ENCODE data around the gene GABBR2. TPM values are rescaled to one million over a fixed set of nuclear protein-coding genes. Genes with fewer than 3 reads are reported as not detected.

GABBR2 gene
- total and polyA plus RNA-seq, 7 experiments from 2014 or later = not detected

DNA sequence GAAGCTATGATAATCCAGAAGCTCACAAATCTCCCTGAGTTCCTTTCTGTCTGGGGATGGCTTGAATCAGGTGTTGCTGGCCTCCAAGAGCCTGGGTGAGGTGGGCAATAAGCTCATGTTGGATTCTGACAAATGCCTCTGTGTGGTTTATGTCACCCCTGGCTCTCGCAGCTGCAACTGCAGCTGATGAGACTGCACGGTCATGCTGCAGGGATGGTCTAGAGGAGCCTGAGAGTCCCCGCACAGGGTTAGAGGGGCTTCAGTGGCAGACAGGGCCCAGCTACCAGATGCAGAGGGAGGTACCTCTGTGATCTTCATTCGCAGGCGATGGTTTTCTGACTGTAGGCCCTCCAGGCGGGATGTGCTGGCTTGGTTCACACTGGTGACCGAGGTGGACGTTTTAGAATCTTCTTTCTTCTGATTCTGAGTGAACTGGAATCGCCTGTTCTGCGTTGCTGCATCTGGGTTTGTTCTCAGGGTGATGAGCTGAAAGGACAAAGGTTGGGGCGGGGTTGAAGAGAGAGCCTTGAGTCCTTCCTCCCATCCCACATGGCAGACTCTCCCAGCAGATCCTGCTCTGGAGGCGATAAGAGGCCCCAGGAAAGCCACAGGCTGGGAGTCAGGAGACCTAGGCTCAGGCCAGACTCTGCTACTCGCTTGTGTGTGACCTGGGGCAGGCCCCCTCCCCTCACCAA, 405.6 kb downstream of the GABBR2 start:
- ATAC-seq = no peak
- intact Hi-C loops (cut with micrococcal nuclease) = no loop called here
- Mint-ChIP-seq H3K27me3 (peaks cover 0 to 7% (median 0%) of the 10 kb centered on the region in 5 donors), H3K4me3 (no peak overlapping the region), H3K9me3 (no peaks in the 10 kb centered on the region), H3K4me1 (no peaks in the 10 kb centered on the region), H3K27ac (no peak overlapping the region), H3K36me3 (no peaks in the 10 kb centered on the region)
- Histone ChIP-seq H3K36me3 (ENCODE audit: control insufficient read depth in 2 of 3, insufficient read depth in 3 of 3, low read length in 3 of 3) (no peaks in the 10 kb centered on the region), H3K4me3 (ENCODE audit: low read length) (no peak overlapping the region), H3K4me1 (ENCODE audit: control insufficient read depth in 2 of 2, insufficient read depth in 2 of 2, low read length in 2 of 2) (no peaks in the 10 kb centered on the region), H3K27me3 (ENCODE audit: control insufficient read depth in 2 of 2, insufficient read depth in 2 of 2, low read length in 2 of 2) (no peaks in the 10 kb centered on the region), H3K9me3 (ENCODE audit: control insufficient read depth in 2 of 3, low read length in 3 of 3) (no peaks in the 10 kb centered on the region), H3K27ac (ENCODE audit: low read depth, low read length) (no peak overlapping the region)
- ChIA-PET POLR2A (no interaction called here), CTCF (no interaction called here)
- no peak for DNase-seq

- POLR2A ChIA-PET = no interaction called here
- Histone ChIP-seq H3K9me3 (ENCODE audit: control insufficient read depth in 2 of 3, low read length in 3 of 3) (no peaks in the 10 kb centered on the region), H3K4me3 (ENCODE audit: low read length) (no peak overlapping the region), H3K27ac (ENCODE audit: low read depth, low read length) (no peak overlapping the region), H3K36me3 (ENCODE audit: control insufficient read depth in 2 of 3, insufficient read depth in 3 of 3, low read length in 3 of 3) (no peaks in the 10 kb centered on the region), H3K4me1 (ENCODE audit: control insufficient read depth in 2 of 2, insufficient read depth in 2 of 2, low read length in 2 of 2) (no peaks in the 10 kb centered on the region), H3K27me3 (ENCODE audit: control insufficient read depth in 2 of 2, insufficient read depth in 2 of 2, low read length in 2 of 2) (no peaks in the 10 kb centered on the region)
- Mint-ChIP-seq H3K4me3 (no peak overlapping the region), H3K27me3 (peaks cover 0 to 9% (median 0%) of the 10 kb centered on the region in 5 donors), H3K4me1 (no peaks in the 10 kb centered on the region), H3K27ac (no peak overlapping the region), H3K9me3 (no peaks in the 10 kb centered on the region), H3K36me3 (no peaks in the 10 kb centered on the region)
- ATAC-seq (no peak), DNase-seq (no peak)
- intact Hi-C loops (cut with micrococcal nuclease) = no loop called here
- CTCF ChIA-PET = no interaction called here
Measured at GRCh38 chr9:98302150-98302549, 406.6 kb downstream of the GABBR2 start.

DNA sequence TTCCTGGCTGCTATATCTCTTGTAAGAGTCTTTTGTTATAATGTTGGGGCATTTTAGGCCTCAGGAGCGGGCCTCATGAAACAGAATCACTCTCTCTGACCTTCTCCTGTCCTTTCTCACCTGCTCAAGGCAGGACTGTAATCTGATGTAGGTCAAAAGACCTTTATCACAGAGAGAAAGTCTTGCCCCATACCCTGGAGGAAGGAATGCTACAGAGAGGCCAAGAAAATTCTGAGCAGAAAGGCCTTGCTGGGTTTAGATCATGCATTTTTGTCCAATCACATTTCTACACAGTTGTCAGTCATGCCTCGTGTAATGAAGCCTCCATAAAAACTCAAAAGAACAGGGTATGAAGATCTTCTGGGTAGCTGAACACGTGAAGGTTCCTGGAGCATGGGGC, 408.1 kb downstream of the GABBR2 start:
- Histone ChIP-seq H3K27me3 (ENCODE audit: control insufficient read depth in 2 of 2, insufficient read depth in 2 of 2, low read length in 2 of 2) (no peaks in the 10 kb centered on the region), H3K27ac (ENCODE audit: low read depth, low read length) (no peak overlapping the region), H3K36me3 (ENCODE audit: control insufficient read depth in 2 of 3, insufficient read depth in 3 of 3, low read length in 3 of 3) (no peaks in the 10 kb centered on the region), H3K9me3 (ENCODE audit: control insufficient read depth in 2 of 3, low read length in 3 of 3) (no peaks in the 10 kb centered on the region), H3K4me3 (ENCODE audit: low read length) (no peak overlapping the region), H3K4me1 (ENCODE audit: control insufficient read depth in 2 of 2, insufficient read depth in 2 of 2, low read length in 2 of 2) (no peaks in the 10 kb centered on the region)
- no peak overlapping the region for H3K27ac Mint-ChIP-seq
- ATAC-seq = no peak
- ChIA-PET CTCF (no interaction called here), POLR2A (no interaction called here)
- no peaks in the 10 kb centered on the region for H3K4me1 Mint-ChIP-seq
- no peaks in the 10 kb centered on the region for H3K36me3 Mint-ChIP-seq
- intact Hi-C loops (cut with micrococcal nuclease) = no loop called here
- no peaks in the 10 kb centered on the region for H3K9me3 Mint-ChIP-seq
- peaks cover 0 to 10% (median 0%) of the 10 kb centered on the region in 5 donors for H3K27me3 Mint-ChIP-seq
- H3K4me3 Mint-ChIP-seq = no peak overlapping the region
- no peak for DNase-seq

DNA sequence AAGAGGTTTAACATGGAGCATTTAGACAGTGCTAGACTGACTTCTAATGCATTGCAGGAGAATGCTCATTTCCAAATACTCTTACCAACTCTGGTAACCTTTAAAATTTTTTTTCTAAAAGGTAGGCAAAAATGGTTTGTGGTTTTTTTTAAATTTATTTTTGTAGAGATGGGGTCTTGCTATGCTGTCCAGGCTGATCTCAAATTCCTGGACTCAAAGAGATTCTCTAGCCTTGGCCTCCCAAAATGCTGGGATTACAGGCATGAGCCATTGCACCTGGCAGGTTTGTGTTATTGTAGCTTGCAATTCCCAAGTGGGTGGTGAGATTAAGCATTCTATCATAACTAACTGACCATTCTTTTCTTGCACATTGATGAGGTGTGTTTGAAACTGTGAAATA, 410.3 kb downstream of the GABBR2 start:
- intact Hi-C loops (cut with micrococcal nuclease) = no loop called here
- H3K36me3 Mint-ChIP-seq = no peaks in the 10 kb centered on the region
- POLR2A ChIA-PET = no interaction called here
- H3K9me3 Mint-ChIP-seq = no peaks in the 10 kb centered on the region
- peaks cover 0 to 15% (median 0%) of the 10 kb centered on the region in 5 donors for H3K27me3 Mint-ChIP-seq
- no peaks in the 10 kb centered on the region for H3K27me3 ChIP-seq (ENCODE audit: control insufficient read depth in 2 of 2, insufficient read depth in 2 of 2, low read length in 2 of 2)
- H3K36me3 ChIP-seq (ENCODE audit: control insufficient read depth in 2 of 3, insufficient read depth in 3 of 3, low read length in 3 of 3) = no peaks in the 10 kb centered on the region
- no peak overlapping the region for H3K4me3 ChIP-seq (ENCODE audit: low read length)
- no peak overlapping the region for H3K27ac Mint-ChIP-seq
- no peaks in the 10 kb centered on the region for H3K4me1 ChIP-seq (ENCODE audit: control insufficient read depth in 2 of 2, insufficient read depth in 2 of 2, low read length in 2 of 2)
- DNase-seq (no peak), ATAC-seq (no peak)
- no peaks in the 10 kb centered on the region for H3K9me3 ChIP-seq (ENCODE audit: control insufficient read depth in 2 of 3, low read length in 3 of 3)
- CTCF ChIA-PET = no interaction called here
- H3K4me3 Mint-ChIP-seq = no peak overlapping the region
- H3K4me1 Mint-ChIP-seq = no peaks in the 10 kb centered on the region
- no peak overlapping the region for H3K27ac ChIP-seq (ENCODE audit: low read depth, low read length)

DNA sequence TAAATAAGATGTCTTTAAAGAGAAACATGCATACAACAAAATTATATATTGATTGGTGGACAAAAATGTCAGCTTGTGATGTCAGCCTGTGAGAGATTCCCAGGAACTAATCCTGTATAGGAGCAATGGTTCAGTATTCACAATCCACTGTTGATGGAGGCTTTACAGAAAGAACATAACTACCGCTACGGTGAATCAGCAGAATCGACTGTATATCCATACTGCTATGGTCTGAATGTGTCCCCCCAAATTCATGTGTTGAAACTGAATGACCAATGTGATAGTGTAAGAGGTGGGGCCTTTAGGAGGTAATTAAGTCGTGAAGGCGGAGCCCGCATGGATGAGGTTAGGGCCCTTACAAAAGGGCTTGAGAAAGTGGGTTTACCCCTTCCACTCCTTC, 412.9 kb downstream of the GABBR2 start:
- no peaks in the 10 kb centered on the region for H3K9me3 ChIP-seq (ENCODE audit: control insufficient read depth in 2 of 3, low read length in 3 of 3)
- no peaks in the 10 kb centered on the region for H3K9me3 Mint-ChIP-seq
- POLR2A ChIA-PET = no interaction called here

DNA sequence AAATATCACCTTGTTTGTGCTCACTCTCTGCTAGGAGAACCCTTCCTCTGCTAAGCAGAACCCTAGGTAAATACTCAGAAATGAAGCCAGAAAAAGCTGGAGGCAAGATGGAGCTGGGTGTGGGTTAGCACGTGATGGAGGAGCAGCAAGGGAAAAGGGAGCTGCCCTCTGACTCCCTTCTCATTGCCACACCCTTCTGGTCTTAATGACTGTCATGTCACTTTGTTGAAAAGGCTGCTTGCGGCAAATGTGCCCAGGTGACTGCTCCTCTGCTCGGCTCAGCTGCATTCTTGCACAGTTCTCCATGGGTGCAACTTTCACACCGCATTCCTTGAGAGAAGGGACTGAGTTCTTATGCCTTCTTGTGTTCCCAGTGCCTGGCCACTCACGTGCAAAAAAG, 416.9 kb downstream of the GABBR2 start:
- Histone ChIP-seq H3K4me3 (ENCODE audit: low read length) (no peak overlapping the region), H3K9me3 (ENCODE audit: control insufficient read depth in 2 of 3, low read length in 3 of 3) (no peaks in the 10 kb centered on the region), H3K36me3 (ENCODE audit: control insufficient read depth in 2 of 3, insufficient read depth in 3 of 3, low read length in 3 of 3) (no peaks in the 10 kb centered on the region), H3K4me1 (ENCODE audit: control insufficient read depth in 2 of 2, insufficient read depth in 2 of 2, low read length in 2 of 2) (no peaks in the 10 kb centered on the region), H3K27ac (ENCODE audit: low read depth, low read length) (no peak overlapping the region), H3K27me3 (ENCODE audit: control insufficient read depth in 2 of 2, insufficient read depth in 2 of 2, low read length in 2 of 2) (no peaks in the 10 kb centered on the region)
- H3K27me3 Mint-ChIP-seq = peaks cover 0 to 18% (median 0%) of the 10 kb centered on the region in 5 donors
- no peak for DNase-seq
- H3K36me3 Mint-ChIP-seq = no peaks in the 10 kb centered on the region
- H3K4me3 Mint-ChIP-seq = no peak overlapping the region
- no peak for ATAC-seq
- ChIA-PET CTCF (no interaction called here), POLR2A (no interaction called here)
- intact Hi-C loops (cut with micrococcal nuclease) = no loop called here
- no peak overlapping the region for H3K27ac Mint-ChIP-seq
- no peaks in the 10 kb centered on the region for H3K4me1 Mint-ChIP-seq
- H3K9me3 Mint-ChIP-seq = no peaks in the 10 kb centered on the region

More for the DNA sequence above, 412.9 kb downstream of the GABBR2 start:
- H3K27me3 Mint-ChIP-seq = peaks cover 0 to 22% (median 0%) of the 10 kb centered on the region in 5 donors
- Histone ChIP-seq H3K4me3 (ENCODE audit: low read length) (no peak overlapping the region), H3K27me3 (ENCODE audit: control insufficient read depth in 2 of 2, insufficient read depth in 2 of 2, low read length in 2 of 2) (no peaks in the 10 kb centered on the region), H3K36me3 (ENCODE audit: control insufficient read depth in 2 of 3, insufficient read depth in 3 of 3, low read length in 3 of 3) (no peaks in the 10 kb centered on the region), H3K27ac (ENCODE audit: low read depth, low read length) (no peak overlapping the region), H3K4me1 (ENCODE audit: control insufficient read depth in 2 of 2, insufficient read depth in 2 of 2, low read length in 2 of 2) (no peaks in the 10 kb centered on the region)
- no peak overlapping the region for H3K4me3 Mint-ChIP-seq
- H3K4me1 Mint-ChIP-seq = no peaks in the 10 kb centered on the region
- no peaks in the 10 kb centered on the region for H3K36me3 Mint-ChIP-seq
- CTCF ChIA-PET = no interaction called here
- intact Hi-C loops (cut with micrococcal nuclease) = no loop called here
- ATAC-seq = no peak
- H3K27ac Mint-ChIP-seq = no peak overlapping the region
- no peak for DNase-seq

- ATAC-seq (no peak), DNase-seq (no peak)
- CTCF ChIA-PET = no interaction called here
- H3K27me3 ChIP-seq (ENCODE audit: control insufficient read depth in 2 of 2, insufficient read depth in 2 of 2, low read length in 2 of 2) = no peaks in the 10 kb centered on the region
- no peak overlapping the region for H3K27ac Mint-ChIP-seq
- H3K4me1 ChIP-seq (ENCODE audit: control insufficient read depth in 2 of 2, insufficient read depth in 2 of 2, low read length in 2 of 2) = no peaks in the 10 kb centered on the region
- no peak overlapping the region for H3K4me3 Mint-ChIP-seq
- H3K27me3 Mint-ChIP-seq = peaks cover 0 to 12% (median 3%) of the 10 kb centered on the region in 5 donors
- H3K36me3 ChIP-seq (ENCODE audit: control insufficient read depth in 2 of 3, insufficient read depth in 3 of 3, low read length in 3 of 3) = no peaks in the 10 kb centered on the region
- no peak overlapping the region for H3K4me3 ChIP-seq (ENCODE audit: low read length)
- no peak overlapping the region for H3K27ac ChIP-seq (ENCODE audit: low read depth, low read length)
- no peaks in the 10 kb centered on the region for H3K9me3 Mint-ChIP-seq
- no peaks in the 10 kb centered on the region for H3K9me3 ChIP-seq (ENCODE audit: control insufficient read depth in 2 of 3, low read length in 3 of 3)
- no peaks in the 10 kb centered on the region for H3K36me3 Mint-ChIP-seq
- POLR2A ChIA-PET = no interaction called here
- intact Hi-C loops (cut with micrococcal nuclease) = no loop called here
- no peaks in the 10 kb centered on the region for H3K4me1 Mint-ChIP-seq
Measured at GRCh38 chr9:98290411-98290810, 418.3 kb downstream of the GABBR2 start.

All from naive thymus-derived CD4-positive, alpha-beta T cell (primary cell).